ENCODE data around the gene ACBD6. TPM values are rescaled to one million over a fixed set of nuclear protein-coding genes. Genes with fewer than 3 reads are reported as not detected.
A peak's percentile ranks its signal among the peaks of the same experiment; 100 is the strongest.

Gene ACBD6
- total RNA-seq, 1 donor from 2014 or later: 49.1 TPM

GRCh38 chr1:180488661-180489060 is 13.7 kb downstream of the ACBD6 start:
- no peak overlapping the region for H3K4me3 Mint-ChIP-seq

GRCh38 chr1:180486092-180486491 is 16.3 kb downstream of the ACBD6 start:
- no peaks in the 10 kb centered on the region for H3K27me3 Mint-ChIP-seq
- no peak overlapping the region for H3K4me3 Mint-ChIP-seq
- H3K36me3 Mint-ChIP-seq: peaks cover 33% of the 10 kb centered on the region
- TF ChIP-seq CTCF (conservative IDR thresholded peaks at IDR 0.05): peak; percentile 53
- peaks cover 8% of the 10 kb centered on the region for H3K4me1 Mint-ChIP-seq (ENCODE audit: unreplicated experiment)
- no peak overlapping the region for H3K27ac Mint-ChIP-seq
- DNase-seq (ENCODE audit: extremely low spot score, unreplicated experiment): no peak
- H3K9me3 Mint-ChIP-seq: no peaks in the 10 kb centered on the region

More at GRCh38 chr1:180488661-180489060, 13.7 kb downstream of the ACBD6 start:
- no peak for DNase-seq (ENCODE audit: extremely low spot score, unreplicated experiment)
- H3K36me3 Mint-ChIP-seq: peaks cover 43% of the 10 kb centered on the region
- H3K9me3 Mint-ChIP-seq: no peaks in the 10 kb centered on the region
- peaks cover 8% of the 10 kb centered on the region for H3K4me1 Mint-ChIP-seq (ENCODE audit: unreplicated experiment)
- no peaks in the 10 kb centered on the region for H3K27me3 Mint-ChIP-seq
- no peak for TF ChIP-seq CTCF (conservative IDR thresholded peaks at IDR 0.05)
- no peak overlapping the region for H3K27ac Mint-ChIP-seq

- Mint-ChIP-seq H3K27me3 (no peaks in the 10 kb centered on the region), H3K27ac (no peak overlapping the region), H3K36me3 (peaks cover 33% of the 10 kb centered on the region), H3K4me3 (no peak overlapping the region), H3K9me3 (no peaks in the 10 kb centered on the region), H3K4me1 (ENCODE audit: unreplicated experiment) (peaks cover 8% of the 10 kb centered on the region)
- no peak for DNase-seq (ENCODE audit: extremely low spot score, unreplicated experiment)
- TF ChIP-seq CTCF (conservative IDR thresholded peaks at IDR 0.05): no peak
Measured at GRCh38 chr1:180484490-180484889, 17.9 kb downstream of the ACBD6 start.

GRCh38 chr1:180482425-180483275 is 19.7 kb downstream of the ACBD6 start:
- no peaks in the 10 kb centered on the region for H3K9me3 Mint-ChIP-seq
- no peak overlapping the region for H3K27ac Mint-ChIP-seq
- peaks cover 35% of the 10 kb centered on the region for H3K36me3 Mint-ChIP-seq
- peaks cover 5% of the 10 kb centered on the region for H3K4me1 Mint-ChIP-seq (ENCODE audit: unreplicated experiment)
- peak; percentile 92 for TF ChIP-seq CTCF (conservative IDR thresholded peaks at IDR 0.05)
- DNase-seq (ENCODE audit: extremely low spot score, unreplicated experiment): no peak
- no peaks in the 10 kb centered on the region for H3K27me3 Mint-ChIP-seq
- H3K4me3 Mint-ChIP-seq: no peak overlapping the region

- no peak for TF ChIP-seq CTCF (conservative IDR thresholded peaks at IDR 0.05)
- H3K27ac Mint-ChIP-seq: no peak overlapping the region
Measured at GRCh38 chr1:180470031-180470430, 32.3 kb downstream of the ACBD6 start.

More at GRCh38 chr1:180470031-180470430, 32.3 kb downstream of the ACBD6 start:
- Mint-ChIP-seq H3K27me3 (no peaks in the 10 kb centered on the region), H3K4me3 (no peak overlapping the region), H3K4me1 (ENCODE audit: unreplicated experiment) (no peaks in the 10 kb centered on the region), H3K9me3 (peaks cover 8% of the 10 kb centered on the region), H3K36me3 (peaks cover 29% of the 10 kb centered on the region)
- no peak for DNase-seq (ENCODE audit: extremely low spot score, unreplicated experiment)

All from type B pancreatic cell (in vitro differentiated cells).